Measurements from ENCODE around the gene CHST15. TPM values are rescaled to one million over a fixed set of nuclear protein-coding genes. Genes with fewer than 3 reads are reported as not detected.

CHST15 gene
- total RNA-seq, 1 donor from 2014 or later = 36.5 TPM

DNA sequence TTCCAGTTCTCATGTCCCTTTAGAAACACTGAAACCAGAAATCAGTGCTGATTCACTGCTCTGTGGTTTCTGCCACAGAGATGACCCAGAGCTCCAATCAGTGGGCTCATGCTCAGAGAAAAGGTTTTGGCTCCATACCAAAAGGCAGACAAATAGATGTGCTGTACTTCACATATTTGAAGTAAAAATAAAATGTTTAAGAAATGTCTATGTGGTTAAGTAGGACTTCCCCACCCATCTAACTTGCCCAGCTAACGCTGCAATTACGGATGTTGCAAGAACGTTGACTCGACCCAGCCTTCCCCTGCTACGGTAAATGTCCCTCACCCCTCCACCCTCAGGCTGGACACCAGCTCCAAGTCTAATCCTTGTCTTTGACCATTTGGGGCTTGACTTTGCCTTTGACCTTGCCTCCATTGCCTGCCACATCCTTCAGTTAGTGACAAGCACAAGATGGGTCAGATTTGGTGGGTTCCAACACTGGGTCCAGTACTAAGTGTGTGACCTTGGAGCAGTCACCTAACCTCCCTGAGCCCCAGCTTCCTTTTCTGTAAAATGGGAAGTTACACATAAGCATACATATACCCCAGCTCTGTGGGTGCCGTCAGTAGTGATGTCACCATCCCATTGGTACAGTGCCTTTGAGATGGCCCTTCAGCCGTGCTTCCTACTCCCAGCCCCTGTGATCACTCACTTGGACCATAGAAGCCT lies 95.8 kb downstream of the CHST15 start:
- Histone ChIP-seq H3K4me3 (no peak overlapping the region), H3K27ac (peak overlapping the region; percentile 14), H3K27me3 (ENCODE audit: low read depth) (peaks cover 24% of the 10 kb centered on the region), H3K4me1 (peaks cover 45% of the 10 kb centered on the region), H3K9me3 (no peaks in the 10 kb centered on the region), H3K36me3 (no peaks in the 10 kb centered on the region)
- intact Hi-C loops (cut with DNase I) = loop anchor here (5.0 kb wide), 1 partner anchor 390 kb away; no protein-coding TSS in a partner anchor
- DNase-seq = peak; percentile 72
- ATAC-seq = peak; percentile 43 to 67
- TF ChIP-seq, protein P1, sequence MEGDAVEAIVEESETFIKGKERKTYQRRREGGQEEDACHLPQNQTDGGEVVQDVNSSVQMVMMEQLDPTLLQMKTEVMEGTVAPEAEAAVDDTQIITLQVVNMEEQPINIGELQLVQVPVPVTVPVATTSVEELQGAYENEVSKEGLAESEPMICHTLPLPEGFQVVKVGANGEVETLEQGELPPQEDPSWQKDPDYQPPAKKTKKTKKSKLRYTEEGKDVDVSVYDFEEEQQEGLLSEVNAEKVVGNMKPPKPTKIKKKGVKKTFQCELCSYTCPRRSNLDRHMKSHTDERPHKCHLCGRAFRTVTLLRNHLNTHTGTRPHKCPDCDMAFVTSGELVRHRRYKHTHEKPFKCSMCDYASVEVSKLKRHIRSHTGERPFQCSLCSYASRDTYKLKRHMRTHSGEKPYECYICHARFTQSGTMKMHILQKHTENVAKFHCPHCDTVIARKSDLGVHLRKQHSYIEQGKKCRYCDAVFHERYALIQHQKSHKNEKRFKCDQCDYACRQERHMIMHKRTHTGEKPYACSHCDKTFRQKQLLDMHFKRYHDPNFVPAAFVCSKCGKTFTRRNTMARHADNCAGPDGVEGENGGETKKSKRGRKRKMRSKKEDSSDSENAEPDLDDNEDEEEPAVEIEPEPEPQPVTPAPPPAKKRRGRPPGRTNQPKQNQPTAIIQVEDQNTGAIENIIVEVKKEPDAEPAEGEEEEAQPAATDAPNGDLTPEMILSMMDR (IDR thresholded peaks at IDR 0.05) = no peak

DNA sequence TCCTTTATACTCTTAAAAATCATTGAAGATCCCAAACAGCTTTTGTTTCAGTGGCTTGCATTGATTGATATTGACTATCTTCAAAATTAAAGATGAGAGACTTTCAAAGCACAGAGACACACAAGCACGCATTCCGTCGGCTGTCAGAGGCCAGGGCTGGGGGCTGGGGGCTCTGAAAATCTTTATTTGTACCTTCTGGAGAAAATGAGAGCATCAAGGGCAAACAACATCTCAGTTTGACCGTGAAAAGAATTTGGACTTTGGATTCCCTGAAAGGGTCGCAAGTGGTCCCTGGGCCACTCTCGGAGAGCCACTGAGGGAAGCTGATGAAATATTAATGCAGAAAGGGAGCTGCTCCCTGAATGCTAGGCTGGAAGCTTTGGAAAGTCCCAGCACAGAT lies 96.4 kb downstream of the CHST15 start:
- no peak for DNase-seq
- intact Hi-C loops (cut with DNase I) = loop anchor here (5.0 kb wide), 1 partner anchor 390 kb away; no protein-coding TSS in a partner anchor
- peaks cover 45% of the 10 kb centered on the region for H3K4me1 ChIP-seq

DNA sequence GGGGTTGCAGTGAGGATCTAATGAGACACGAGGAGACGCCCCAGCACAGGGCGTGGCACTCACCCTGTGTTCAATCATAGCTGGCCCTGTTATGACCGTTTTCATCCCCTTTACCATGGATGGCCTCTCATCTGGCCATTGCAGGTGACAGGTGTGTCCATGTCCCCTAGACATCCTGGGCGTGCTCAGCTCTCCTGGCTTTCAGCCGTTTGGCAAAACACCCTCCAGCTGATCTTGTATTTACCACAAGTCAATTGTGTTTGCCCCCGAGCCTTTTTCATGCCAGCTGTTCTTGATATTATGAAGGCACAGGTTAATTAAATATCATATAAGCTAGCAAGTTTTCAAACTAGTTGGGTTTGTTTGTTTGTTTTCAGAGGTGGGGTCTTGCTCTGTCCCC lies 97.1 kb downstream of the CHST15 start:
- H3K4me1 ChIP-seq = peaks cover 44% of the 10 kb centered on the region
- peaks cover 36% of the 10 kb centered on the region for H3K27me3 ChIP-seq (ENCODE audit: low read depth)
- intact Hi-C loops (cut with DNase I) = loop anchor here (5.0 kb wide), 1 partner anchor 391 kb away; no protein-coding TSS in a partner anchor
- no peaks in the 10 kb centered on the region for H3K9me3 ChIP-seq
- no peak for DNase-seq
- TF ChIP-seq, protein P1 (IDR thresholded peaks at IDR 0.05) = no peak
- H3K27ac ChIP-seq = peak overlapping the region; percentile 31
- no peak for ATAC-seq
- no peaks in the 10 kb centered on the region for H3K36me3 ChIP-seq
- no peak overlapping the region for H3K4me3 ChIP-seq

More for the DNA sequence above, 96.4 kb downstream of the CHST15 start:
- Histone ChIP-seq H3K27ac (no peak overlapping the region), H3K36me3 (no peaks in the 10 kb centered on the region), H3K27me3 (ENCODE audit: low read depth) (peaks cover 31% of the 10 kb centered on the region), H3K4me3 (no peak overlapping the region), H3K9me3 (no peaks in the 10 kb centered on the region)
- no peak for ATAC-seq
- TF ChIP-seq, protein P1 (IDR thresholded peaks at IDR 0.05) = no peak

DNA sequence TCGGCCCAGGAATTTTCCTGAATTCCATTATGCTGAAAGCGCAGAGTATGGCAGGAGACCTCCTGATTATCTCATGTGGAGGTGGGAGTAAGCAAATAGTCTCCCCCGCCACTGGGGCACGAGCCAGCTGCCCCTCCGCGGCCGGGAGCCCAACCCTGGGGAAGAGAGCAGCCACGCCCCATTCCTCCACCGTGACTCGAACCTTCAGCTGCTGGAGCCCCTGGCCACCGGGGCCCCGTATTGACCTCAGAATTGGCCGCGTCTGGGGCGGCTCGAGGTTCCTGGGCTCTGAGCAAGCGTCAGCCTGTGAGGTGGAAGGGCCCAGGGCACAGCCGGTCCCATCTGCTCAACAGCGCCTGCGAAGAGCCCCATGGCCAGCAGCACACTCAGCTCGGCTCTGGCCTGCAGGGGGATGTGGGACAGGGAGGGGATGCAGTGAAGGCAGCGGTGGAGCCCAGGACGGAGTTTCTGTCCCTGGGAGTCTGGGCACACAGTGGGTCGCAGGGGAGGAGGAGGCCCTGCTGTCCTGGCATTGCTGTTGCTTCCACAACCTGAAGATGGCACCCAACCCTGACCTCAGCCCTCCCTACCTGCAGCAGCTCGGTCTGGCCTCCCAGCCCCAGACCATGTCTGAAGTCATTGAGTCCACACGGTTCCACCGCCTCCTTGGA lies 97.8 kb downstream of the CHST15 start:
- Histone ChIP-seq H3K27ac (peak overlapping the region; percentile 31), H3K4me3 (peak overlapping the region; percentile 33), H3K9me3 (no peaks in the 10 kb centered on the region), H3K4me1 (peaks cover 37% of the 10 kb centered on the region), H3K36me3 (no peaks in the 10 kb centered on the region), H3K27me3 (ENCODE audit: low read depth) (peaks cover 43% of the 10 kb centered on the region)
- intact Hi-C loops (cut with DNase I) = loop anchor here (5.0 kb wide), 1 partner anchor 392 kb away; no protein-coding TSS in a partner anchor
- peak; percentile 56 to 61 for ATAC-seq
- TF ChIP-seq, protein P1 (IDR thresholded peaks at IDR 0.05) = peak; percentile 54
- DNase-seq = peak; percentile 69

DNA sequence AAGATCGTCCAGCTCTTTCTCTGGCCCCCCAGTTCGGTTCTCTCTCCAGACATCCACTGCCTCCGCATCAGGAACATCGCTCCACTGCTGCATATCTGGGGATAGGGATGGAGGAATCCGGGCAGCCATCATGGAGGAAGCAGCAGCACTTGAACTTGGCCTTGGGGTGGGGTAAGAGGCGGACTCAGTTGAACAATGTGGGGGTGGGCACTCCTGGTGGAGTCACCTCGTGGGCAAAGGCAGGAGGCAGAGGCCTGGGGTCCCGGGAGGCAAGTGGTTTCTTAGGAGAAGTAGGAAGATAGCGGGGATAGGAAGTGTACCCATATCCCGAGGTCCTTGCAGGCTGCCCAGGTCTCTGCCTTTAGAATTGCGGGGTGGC lies 98.3 kb downstream of the CHST15 start:
- ATAC-seq = peak in 1 of 2 donors; percentile 1
- TF ChIP-seq, protein P1 (IDR thresholded peaks at IDR 0.05) = no peak
- DNase-seq = peak; percentile 50
- Histone ChIP-seq H3K4me3 (peak overlapping the region; percentile 33), H3K27ac (no peak overlapping the region), H3K9me3 (no peaks in the 10 kb centered on the region), H3K36me3 (no peaks in the 10 kb centered on the region), H3K27me3 (ENCODE audit: low read depth) (peaks cover 49% of the 10 kb centered on the region), H3K4me1 (peaks cover 37% of the 10 kb centered on the region)
- intact Hi-C loops (cut with DNase I) = loop anchor here (5.0 kb wide), 1 partner anchor 392 kb away; no protein-coding TSS in a partner anchor
